Measurements from ENCODE around the gene MCC. TPM values are rescaled to one million over a fixed set of nuclear protein-coding genes. Genes with fewer than 3 reads are reported as not detected.

MCC gene
- total RNA-seq, 1 donor from 2014 or later = 33.9 TPM

DNA sequence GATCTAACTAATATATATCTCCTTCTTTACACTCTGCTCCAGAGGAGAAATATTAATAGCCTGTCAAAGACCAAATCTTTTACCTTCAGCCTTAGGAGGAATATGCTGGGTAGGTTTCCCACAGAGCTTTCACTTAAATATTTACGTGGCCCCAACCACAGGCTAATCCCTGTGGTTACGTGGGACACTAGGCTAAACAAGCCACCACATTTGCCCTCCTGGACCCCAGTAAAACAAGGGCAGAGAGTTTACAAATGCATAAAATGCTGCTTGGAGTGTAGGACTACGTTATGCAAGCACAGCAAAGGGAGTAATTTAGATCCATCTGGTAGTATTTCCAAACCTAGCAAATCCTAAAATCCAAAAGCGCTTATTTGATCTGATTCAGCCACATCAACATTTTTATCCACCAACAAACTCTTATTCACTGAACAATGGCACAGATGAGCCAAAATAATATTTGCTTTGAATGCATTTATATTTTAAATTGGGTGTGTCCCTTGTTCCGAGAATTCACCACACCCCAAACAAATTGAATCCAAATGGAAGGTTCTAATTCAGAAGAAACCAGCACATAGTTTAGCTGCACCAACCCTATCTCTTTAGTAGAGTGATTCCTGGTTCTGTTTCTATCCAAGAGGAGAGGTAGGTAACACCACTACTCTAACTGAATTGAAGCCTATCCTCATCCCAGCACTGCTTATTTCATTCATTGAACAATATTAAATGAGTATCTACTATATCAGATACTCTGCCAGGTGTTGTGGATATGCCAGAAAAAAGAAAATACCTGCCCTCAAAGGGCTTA lies 232.5 kb downstream of the MCC start:
- no peaks in the 10 kb centered on the region for H3K36me3 Mint-ChIP-seq
- no peaks in the 10 kb centered on the region for H3K27me3 Mint-ChIP-seq (ENCODE audit: low read depth)
- H3K27ac Mint-ChIP-seq = no peak overlapping the region
- peaks cover 30% of the 10 kb centered on the region for H3K4me1 Mint-ChIP-seq
- H3K4me3 Mint-ChIP-seq = no peak overlapping the region
- H3K9me3 Mint-ChIP-seq = no peaks in the 10 kb centered on the region
- TF ChIP-seq, protein P1, sequence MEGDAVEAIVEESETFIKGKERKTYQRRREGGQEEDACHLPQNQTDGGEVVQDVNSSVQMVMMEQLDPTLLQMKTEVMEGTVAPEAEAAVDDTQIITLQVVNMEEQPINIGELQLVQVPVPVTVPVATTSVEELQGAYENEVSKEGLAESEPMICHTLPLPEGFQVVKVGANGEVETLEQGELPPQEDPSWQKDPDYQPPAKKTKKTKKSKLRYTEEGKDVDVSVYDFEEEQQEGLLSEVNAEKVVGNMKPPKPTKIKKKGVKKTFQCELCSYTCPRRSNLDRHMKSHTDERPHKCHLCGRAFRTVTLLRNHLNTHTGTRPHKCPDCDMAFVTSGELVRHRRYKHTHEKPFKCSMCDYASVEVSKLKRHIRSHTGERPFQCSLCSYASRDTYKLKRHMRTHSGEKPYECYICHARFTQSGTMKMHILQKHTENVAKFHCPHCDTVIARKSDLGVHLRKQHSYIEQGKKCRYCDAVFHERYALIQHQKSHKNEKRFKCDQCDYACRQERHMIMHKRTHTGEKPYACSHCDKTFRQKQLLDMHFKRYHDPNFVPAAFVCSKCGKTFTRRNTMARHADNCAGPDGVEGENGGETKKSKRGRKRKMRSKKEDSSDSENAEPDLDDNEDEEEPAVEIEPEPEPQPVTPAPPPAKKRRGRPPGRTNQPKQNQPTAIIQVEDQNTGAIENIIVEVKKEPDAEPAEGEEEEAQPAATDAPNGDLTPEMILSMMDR (IDR thresholded peaks at IDR 0.05; ENCODE audit: unreplicated experiment) = no peak
- no peak for DNase-seq (ENCODE audit: low spot score in 2 of 2, unreplicated experiment in 2 of 2)

DNA sequence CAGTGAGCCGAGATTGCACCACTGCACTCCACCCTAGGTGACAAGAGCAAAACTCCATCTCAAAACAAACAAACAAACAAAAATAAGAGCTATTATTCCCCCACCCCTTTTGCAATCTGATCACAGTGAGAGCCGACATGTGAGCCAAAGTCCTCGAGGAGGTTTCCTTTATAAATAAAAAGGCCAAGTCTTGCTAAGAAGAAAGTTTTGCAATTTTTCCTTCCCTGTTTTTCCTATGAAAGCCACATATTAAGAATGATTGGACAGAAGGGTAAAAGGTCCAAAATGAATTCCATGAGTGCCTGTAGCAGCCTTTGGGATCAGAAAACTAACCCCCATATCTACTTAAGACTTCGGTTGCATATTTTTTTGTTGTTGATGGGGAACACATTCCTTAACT lies 233.1 kb downstream of the MCC start:
- Mint-ChIP-seq H3K4me1 (peaks cover 37% of the 10 kb centered on the region), H3K9me3 (no peaks in the 10 kb centered on the region), H3K27ac (no peak overlapping the region), H3K27me3 (ENCODE audit: low read depth) (no peaks in the 10 kb centered on the region), H3K36me3 (no peaks in the 10 kb centered on the region), H3K4me3 (no peak overlapping the region)
- no peak for DNase-seq (ENCODE audit: low spot score in 2 of 2, unreplicated experiment in 2 of 2)
- TF ChIP-seq, protein P1 (IDR thresholded peaks at IDR 0.05; ENCODE audit: unreplicated experiment) = no peak

DNA sequence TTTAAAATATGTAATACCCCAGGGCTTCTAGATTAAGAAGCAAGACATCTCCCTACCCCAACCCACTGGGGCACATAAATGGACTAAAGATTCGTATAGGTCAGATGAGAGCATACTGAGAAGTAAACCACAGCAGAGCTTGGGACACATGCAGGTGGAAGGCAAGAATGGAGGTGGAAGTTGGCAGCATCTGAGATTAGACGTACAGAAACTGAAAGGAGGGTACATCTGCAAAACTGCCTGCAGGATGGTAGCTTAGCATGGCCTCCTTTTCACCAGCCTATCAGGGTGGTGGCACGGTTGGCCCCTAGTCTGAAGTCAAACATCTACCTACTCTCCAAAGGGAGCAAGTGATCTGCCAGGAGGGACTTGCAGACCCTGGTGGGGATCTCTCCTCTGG lies 235.2 kb downstream of the MCC start:
- Mint-ChIP-seq H3K4me3 (no peak overlapping the region), H3K27ac (no peak overlapping the region), H3K27me3 (ENCODE audit: low read depth) (no peaks in the 10 kb centered on the region), H3K4me1 (peaks cover 51% of the 10 kb centered on the region), H3K36me3 (peaks cover 3% of the 10 kb centered on the region), H3K9me3 (no peaks in the 10 kb centered on the region)
- TF ChIP-seq, protein P1 (IDR thresholded peaks at IDR 0.05; ENCODE audit: unreplicated experiment) = no peak
- DNase-seq (ENCODE audit: low spot score in 2 of 2, unreplicated experiment in 2 of 2) = no peak

DNA sequence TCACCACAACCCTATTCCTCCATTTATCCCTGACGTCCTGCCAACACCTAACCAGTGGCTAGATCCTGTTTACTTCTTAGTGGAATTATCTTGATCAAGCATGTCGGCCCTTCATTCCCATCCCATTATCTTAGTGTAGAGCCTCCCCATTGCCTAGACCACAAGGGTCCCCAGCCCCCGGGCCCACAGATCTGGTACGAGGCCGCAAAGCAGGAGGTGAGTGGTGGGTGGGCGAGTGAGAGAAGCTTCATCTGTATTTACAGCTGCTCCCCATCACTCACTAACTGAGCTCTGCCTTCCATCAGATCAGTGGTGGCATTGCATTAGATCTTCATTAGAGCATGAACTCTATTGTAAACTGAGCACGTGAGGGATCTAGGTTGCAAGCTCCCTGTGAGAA lies 236.2 kb downstream of the MCC start:
- TF ChIP-seq, protein P1 (IDR thresholded peaks at IDR 0.05; ENCODE audit: unreplicated experiment) = no peak

DNA sequence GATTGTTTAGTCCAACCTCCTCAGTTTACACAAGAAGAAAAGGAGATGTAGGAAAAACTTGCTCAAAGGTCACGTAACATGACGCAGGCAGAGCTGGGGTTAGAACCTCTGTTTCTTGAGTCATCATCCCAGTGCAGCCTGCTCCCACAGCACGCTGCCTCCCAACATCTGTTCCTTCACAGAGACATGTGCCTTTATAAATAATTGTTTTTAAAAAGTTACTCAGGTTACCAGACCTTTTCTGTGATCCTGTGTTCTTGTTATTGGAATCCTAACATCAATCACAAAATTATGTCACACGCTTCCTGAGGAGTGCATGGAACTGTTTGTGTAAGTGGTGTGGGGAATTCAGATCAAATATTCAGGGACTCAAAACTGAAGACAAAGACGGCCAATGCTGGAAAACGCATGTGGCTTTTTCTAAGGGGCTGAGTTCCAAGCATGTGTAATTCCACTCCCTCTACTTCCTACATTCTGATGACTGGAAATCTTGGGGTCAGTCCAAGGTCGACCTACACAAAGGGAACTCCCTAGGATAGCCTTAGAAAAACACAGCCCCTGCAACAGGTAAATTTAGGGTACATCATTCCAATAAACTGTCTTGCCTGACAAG lies 237.8 kb downstream of the MCC start:
- DNase-seq (ENCODE audit: low spot score in 2 of 2, unreplicated experiment in 2 of 2) = no peak

More for the DNA sequence above, 236.2 kb downstream of the MCC start:
- Mint-ChIP-seq H3K4me1 (peaks cover 54% of the 10 kb centered on the region), H3K4me3 (no peak overlapping the region), H3K27ac (peak overlapping the region; percentile 40), H3K9me3 (no peaks in the 10 kb centered on the region), H3K27me3 (ENCODE audit: low read depth) (no peaks in the 10 kb centered on the region), H3K36me3 (peaks cover 3% of the 10 kb centered on the region)
- DNase-seq (ENCODE audit: low spot score in 2 of 2, unreplicated experiment in 2 of 2) = no peak

More for the DNA sequence above, 237.8 kb downstream of the MCC start:
- no peaks in the 10 kb centered on the region for H3K9me3 Mint-ChIP-seq
- H3K4me3 Mint-ChIP-seq = no peak overlapping the region
- H3K27me3 Mint-ChIP-seq (ENCODE audit: low read depth) = no peaks in the 10 kb centered on the region
- H3K36me3 Mint-ChIP-seq = peaks cover 3% of the 10 kb centered on the region
- H3K4me1 Mint-ChIP-seq = peaks cover 64% of the 10 kb centered on the region
- TF ChIP-seq, protein P1 (IDR thresholded peaks at IDR 0.05; ENCODE audit: unreplicated experiment) = no peak
- peak overlapping the region; percentile 87 for H3K27ac Mint-ChIP-seq

Measured in mesothelial cell of epicardium (in vitro differentiated cells).